Activated CD8-positive, alpha-beta memory T cell treated with anti-CD3 and anti-CD28 coated beads, Interleukin-2, amount 50 U/mL, for 48 hours (primary cell): ENCODE measurements around the gene RNF213.
"Not testable (repeated sequence)": the region's sequence is repeated elsewhere in the genome, so short reads cannot be mapped to it uniquely, and the experiment has no call there.

Source experiments
- DNase-seq: peaks from one replicate; pipeline ENCODE4 v3.0.0-alpha.2; 2020

The RNF213 gene

DNA sequence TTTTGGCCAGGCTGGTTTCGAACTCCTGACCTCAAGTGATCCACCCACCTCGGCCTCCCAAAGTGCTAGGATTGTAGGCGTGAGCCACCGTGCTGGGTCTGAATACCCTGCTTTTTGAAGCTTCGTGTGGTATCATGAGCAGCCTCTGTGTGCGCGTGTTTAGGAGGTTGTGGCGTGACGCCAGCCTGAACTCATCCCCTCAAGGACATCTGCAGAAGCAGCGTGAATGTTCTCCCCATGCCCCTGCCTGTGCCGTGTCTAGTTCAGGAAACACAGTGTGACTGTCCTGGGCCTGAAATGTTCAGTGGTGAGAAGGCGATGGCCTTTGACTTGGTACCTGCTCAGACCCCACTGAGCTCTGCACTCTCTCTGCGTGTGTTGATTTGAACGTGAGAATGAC, 35.6 kb downstream of the RNF213 start:
- no peak for DNase-seq

DNA sequence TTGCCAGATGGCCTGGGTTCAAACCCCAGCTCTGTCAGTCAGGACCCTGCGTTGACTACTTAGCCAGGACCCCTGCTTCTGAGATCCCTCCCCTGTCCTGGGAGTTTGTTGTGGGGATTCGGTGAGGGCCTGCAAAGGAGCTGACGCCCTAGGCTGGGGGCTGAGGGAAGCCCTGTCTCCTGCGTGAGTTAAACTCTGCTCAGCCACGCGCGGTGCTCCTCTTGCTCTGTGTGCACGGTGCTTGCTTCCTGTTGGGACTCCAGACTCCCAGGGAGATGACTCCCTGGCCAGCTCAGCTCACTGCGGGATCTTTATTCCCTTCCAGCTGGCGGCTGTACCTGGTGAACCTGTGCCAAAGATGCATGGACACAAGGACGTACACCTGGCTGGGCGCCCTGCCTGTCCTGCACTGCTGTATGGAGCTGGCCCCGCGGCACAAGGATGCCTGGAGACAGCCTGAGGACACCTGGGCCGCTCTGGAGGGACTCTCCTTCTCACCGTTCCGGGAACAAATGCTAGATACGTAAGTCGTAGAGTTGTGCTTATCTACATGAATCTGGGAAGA, 37.4 kb downstream of the RNF213 start:
- no peak for DNase-seq

DNA sequence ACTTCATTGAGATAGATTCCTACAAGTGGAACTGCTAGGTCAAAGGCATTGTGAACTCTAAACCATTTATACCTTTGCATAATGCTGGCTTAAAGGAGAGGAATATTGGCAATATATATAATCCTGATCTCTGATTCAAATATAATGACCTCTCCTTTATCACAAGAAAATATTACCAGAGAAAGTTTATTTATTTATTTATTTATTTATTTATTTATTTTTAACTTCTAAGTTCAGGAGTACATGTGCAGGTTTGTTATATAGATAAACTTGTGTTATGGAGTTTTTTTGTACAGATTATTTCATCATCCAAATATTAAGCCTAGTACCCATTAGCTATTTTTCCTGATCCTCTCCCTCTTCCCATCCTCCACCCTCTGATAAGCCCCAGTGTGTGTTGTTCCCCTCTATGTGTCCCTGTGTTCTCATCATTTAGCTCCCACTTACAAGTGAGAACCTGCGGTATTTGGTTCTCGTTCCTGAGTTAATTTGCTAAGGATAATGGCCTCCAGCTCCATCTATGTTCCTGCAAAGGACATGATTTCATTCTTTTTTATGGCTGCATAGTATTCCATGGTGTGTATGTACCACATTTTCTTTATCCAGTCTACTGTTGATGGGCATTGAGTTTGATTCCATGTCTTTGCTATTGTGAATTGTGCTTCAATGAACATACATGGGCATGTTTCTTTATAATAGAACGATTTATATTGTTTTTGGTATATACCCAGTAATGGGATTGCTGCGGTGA, 38.9 kb downstream of the RNF213 start:
- not testable (repeated sequence) for DNase-seq

DNA sequence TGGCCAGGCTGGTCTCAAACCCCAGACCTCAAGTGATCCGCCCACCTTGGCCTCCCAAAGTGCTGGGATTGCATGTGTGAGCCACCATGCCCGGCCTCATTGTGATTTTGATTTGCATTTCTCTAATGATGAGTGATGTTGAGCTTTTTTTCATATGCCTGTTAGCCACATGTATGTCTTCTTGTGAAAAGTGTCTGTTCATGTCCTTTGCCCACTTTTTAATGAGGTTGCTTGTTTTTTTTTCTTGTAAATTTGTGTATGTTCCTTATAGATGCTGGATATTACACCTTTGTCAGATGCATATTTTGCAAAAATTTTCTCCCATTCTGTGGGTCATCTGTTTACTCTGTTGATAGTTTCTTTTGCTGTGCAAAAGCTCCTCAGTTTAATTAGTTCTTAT, 40.1 kb downstream of the RNF213 start:
- not testable (repeated sequence) for DNase-seq

DNA sequence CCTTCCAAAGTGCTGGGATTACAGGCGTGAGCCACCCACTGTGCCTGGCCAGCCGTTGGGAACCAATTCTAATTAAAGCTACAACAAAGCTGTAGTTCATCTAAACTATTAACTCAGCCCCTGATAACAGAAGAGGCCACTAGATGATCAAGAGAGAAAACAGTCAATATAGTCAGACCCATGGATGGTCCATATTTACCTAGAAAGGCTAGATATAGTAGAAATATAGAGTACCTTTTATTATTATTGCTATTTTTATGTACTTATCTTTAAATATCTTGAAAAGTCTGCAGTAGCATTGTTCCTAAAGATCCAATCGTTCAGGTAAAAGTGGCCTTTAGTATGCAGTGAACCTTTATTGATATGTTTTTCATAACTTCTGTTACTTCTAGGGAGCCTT, 43.2 kb downstream of the RNF213 start:
- no peak for DNase-seq

DNA sequence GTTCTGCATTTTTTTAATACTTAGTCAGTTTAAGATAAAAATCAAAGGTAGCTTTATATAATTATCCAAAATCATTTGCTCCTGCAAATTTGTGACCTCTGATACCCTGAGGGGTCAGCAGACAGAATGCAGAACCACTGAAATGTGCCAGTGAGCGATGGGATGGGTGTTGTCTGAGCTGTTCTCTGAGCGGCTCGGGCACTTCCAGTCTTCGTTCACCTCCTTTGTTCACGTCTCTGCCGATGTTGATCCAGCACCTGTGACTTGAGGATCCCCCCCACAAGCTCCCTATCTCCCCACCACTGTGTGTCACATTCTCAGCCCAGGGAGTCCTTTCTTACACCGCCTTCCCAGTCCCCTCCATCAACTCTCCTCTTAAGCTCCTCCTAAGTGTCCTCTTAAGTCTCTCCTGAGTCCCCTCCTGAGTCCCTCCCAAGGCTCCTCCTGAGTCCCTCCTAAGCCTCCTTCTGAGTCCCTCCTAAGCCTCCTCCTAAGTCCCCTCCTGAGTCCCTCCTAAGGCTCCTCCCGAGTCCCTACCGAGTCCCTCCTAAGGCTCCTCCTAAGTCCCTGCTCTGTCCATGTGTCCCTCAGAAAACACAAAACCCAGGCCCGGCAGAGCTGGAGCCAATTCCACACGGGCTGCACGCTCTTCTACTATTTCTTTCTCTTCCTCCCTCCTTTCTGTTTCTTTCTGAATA, 47.5 kb downstream of the RNF213 start:
- no peak for DNase-seq

DNA sequence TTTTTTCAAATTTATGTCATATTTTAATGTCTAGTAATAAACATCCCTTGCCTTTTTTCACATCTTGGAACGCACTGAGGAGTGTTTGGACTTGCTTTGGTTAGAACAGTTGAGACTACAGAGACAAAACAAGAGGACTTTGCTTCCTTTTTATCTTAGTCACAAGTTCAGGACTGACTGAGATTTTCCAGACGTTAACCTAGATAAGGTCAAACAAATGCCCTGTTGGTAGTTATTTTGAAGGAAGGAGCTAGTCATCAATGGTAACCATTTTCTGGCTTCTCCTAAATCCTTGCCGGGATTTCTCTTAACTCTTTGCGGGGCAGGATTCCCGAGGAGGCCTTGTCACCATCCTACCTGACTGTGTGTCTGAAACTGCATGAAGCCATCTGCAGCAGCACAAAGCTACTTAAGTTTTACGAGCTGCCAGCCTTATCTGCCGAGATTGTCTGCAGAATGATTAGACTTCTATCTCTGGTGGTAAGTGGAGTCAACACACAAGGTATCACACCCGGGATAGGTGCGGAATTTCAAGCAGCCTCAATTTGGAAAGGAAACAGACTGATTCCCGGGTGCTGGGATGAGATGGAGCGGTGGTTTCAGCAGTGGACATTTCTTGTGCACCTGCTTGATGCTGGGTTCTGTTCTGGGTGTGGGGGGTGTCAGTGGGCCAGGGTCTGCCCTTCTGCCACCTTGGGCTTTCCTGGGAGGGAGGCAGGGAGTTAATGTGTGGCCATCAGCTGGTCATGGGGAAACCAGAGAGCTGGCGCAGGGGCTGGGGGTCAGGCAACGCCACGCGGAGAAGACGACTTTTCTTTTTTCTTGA, 48.3 kb downstream of the RNF213 start:
- no peak for DNase-seq

DNA sequence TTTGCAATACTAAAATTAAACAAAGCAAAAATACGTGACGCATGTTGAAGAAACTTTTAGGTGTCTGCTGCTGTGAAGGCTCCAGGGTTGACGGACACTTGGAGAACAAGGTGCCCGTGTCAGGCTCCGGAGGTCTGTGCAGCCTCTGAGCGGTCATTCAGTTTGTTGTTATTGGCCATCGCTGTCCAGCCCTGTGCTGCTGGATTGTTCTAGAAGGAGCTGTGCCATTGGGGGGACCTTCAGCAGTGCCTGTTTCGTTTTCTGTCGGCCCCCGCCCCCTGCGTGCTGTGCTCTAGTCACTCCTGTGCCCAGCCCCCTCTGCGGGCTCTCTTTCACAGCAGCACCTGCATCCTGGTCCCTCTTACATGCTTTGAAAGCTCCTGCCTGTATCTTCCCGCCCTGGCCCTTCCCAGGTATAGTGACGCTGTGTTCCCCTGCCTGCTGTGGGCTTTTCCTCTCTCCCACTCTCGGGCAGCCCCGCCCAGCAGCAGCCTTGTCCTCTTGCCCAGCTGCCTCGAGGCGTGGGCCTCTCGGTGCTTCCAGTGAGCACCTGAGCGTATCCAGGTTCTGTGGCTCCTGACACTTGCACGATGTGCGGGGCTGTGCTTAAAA, 50.7 kb downstream of the RNF213 start:
- DNase-seq = no peak

DNA sequence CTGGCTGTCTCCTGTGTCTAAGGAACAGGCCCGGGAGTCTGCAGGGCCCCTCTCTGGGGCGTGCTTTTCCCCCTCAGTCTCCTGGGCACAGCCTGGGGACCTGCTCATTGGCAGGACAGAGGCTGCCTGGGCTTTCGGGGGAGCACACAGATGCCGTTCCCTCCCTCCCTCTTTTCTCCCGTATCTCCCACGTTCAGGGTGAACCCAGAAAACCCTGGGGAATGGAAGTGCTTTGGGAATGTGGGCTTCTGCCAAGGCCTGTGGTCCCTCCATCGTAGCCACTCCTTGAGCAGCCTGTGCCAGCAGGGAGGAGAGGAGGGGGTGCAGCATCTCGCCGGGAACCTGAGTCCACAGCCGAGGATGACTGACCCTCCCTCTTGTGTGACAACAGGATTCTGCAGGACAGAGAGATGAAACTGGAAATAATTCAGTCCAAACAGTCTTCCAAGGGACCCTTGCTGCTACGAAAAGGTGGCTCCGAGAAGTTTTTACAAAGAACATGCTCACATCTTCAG, 52.0 kb downstream of the RNF213 start:
- no peak for DNase-seq

DNA sequence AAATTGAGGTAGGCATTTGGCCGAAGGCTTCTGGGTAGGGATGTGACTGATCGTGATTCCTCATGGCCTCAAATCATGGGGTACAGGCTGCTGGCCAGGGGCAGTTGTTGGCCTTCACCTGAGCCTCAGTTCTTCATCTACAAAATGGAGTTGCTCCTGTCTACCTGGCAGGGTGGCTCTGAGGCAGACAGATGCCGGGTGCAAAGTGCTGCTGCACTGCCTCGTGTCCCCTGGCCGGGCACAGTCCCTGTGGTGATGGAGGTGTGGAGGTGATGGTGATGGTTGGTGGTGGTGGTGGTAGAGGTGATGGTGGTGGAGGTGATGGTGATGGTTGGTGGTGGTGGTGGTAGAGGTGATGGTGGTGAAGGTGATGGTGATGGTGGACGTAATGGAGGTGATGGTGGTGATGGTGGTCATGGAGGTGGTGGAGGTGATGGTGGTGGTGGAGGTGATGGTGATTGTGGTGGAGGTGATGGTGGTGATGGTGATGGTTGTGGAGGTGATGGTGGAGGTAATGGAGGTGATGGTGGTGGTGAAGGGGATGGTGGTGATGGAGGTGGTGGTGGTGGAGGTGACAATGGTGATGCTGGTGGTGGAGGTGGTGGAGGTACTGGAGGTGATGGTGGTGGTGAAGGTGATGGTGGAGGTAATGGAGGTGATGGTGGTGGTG, 52.6 kb downstream of the RNF213 start:
- DNase-seq = no peak

DNA sequence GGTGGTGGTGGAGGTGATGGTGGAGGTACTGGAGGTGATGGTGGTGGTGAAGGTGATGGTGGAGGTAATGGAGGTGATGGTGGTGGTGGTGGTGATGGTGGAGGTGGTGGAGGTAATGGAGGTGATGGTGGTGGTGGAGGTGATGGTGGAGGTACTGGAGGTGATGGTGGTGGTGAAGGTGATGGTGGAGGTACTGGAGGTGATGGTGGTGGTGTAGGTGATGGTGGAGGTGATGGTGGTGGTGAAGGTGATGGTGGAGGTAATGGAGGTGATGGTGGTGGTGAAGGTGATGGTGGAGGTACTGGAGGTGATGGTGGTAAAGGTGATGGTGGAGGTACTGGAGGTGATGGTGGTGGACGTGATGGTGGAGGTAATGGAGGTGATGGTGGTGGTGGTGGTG, 53.3 kb downstream of the RNF213 start:
- not testable (repeated sequence) for DNase-seq

DNA sequence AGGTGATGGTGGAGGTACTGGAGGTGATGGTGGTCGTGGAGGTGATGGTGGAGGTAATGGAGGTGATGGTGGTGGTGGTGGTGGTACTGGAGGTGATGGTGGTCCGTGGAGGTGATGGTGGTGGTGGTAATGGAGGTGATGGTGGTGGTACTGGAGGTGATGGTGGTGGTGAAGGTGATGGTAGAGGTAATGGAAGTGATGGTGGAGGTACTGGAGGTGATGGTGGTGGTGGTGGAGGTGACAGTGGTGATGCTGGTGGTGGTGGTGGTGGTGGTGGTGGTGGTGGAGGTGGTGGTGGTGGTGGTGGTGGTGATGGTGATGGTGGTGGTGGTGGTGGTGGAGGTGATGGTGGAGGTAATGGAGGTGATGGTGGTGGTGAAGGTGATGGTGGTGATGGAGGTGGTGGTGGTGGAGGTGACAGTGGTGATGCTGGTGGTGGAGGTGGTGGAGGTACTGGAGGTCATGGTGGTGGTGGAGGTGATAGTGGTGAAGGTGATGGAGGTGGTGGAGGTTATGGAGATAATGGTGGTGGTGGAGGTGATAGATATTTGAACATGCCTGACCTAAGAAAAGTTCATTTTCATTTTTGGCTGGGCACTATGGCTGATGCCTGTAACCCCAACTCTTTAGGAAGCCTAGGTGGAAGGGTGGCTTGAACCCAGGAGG, 55.0 kb downstream of the RNF213 start:
- no peak for DNase-seq

DNA sequence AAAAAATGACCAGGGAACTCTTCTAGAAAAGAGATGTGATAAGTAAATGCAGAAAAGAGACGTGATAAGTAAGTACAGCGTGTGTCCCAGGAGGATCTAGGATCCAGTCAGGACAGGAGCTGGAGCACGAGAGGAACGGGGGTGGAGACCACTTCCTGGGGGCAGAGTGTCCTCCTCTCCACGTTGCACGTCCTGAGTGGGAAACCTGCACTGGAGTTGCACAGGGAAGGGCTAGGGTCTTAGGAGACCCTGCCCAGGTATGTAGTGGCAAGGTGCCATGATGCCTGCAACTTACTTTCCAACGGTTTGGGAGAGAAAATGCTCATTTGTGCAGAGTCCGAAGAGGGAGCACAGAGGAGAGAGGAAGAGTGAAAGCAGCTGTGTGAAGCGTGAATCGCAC, 55.8 kb downstream of the RNF213 start:
- no peak for DNase-seq

DNA sequence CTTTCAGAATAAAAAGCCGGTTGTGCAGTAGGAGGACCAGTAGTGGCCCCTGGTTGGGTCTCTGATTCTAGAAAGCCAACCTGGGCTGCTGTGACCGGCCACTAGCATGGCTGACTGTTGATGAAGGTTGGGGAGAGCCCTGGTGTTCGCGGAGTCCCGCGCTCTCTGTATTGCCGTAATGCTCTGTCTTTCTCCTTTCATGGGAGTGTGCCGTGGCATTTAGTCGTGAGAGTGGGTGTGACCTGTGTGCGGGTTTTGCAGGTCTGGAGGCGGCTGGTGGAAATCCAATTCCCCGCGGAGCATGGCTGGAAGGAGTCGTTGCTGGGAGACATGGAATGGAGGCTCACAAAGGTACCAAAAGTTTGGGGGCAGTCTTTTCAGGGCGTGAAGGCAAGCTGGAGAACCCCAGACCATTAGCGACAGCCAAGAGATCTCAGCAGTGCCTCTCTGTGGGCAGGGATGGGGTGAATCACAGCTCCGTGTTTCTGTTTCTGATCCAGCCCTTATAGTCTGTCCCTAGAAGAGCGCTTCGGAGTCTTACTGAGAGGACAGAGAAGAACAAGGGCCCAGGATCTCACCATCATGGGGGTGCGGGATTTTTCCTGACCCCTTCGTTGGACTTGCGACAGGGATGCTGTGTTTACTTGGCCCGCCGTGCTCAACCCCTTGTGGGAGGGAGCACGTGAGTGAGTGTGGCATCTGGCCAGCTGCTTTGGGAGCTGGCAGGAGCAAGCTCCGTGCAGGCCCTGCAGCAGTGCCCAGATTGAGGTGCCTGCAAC, 56.5 kb downstream of the RNF213 start:
- DNase-seq = no peak

DNA sequence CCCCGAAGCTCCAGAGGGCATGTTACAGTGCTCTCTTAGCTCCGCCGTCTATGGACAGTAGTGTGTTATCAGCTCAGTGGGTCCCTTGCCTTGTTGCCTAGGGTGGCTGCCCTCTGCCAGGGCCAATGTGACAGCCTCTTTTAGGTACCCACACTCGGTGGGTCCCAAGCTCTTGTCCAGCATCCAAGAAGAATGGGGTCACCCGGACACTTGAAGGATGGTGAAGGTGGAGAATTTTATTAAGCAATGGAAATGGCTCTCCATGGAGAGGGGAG, 57.0 kb downstream of the RNF213 start:
- no peak for DNase-seq

DNA sequence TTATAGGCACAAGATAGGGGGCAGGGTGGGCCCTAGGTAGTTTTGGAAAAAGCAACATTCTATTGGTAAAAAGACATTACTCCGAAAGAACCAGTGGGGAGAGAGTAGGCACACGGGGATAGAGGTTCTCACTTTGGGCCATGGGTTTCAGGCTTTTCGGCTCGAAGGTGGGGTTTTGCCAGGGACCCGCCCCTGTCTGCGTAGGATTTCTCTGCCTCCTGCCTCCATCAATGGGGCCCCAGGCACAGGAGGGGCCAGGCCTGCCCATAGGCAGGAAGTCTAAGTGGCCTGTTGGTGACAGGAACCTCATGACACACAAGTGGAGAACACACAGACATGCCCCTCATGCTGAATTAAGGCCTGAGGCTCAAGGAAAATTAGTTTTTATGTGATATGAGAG, 57.5 kb downstream of the RNF213 start:
- no peak for DNase-seq

DNA sequence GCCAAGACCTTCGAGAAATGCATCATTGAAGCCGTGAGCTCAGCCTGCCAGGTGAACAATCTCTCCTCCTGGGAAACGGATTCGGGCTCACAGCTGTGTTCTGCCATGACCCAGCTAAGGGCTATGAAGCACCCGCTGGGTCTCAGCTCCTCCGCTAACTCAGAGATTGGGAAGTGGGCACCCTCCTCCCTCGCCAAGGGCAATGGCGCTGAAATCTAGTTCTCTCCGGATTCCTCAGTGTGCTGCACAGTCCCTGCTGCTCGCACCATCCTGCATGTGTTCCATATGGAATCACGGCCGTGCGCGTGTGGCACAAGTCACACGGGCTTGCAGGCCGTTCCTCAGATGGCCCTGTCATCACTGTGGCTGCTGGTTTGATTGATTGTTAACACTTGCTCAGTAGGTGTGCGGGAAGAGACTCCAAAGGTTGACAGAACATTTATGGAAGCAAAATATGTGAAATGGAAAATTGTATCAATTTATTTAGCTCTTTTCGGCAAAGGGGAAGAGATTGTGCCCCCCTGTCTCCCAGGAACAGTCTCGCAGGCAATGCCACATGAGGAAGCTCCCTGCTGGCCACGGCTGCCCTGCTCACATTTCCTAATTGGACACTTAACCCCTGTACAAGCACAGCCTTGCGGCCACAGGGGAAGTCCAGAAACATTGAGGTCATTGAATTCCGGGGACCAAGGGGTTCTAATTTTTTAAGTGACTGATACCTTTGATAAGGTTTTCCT, 58.8 kb downstream of the RNF213 start:
- DNase-seq = no peak

DNA sequence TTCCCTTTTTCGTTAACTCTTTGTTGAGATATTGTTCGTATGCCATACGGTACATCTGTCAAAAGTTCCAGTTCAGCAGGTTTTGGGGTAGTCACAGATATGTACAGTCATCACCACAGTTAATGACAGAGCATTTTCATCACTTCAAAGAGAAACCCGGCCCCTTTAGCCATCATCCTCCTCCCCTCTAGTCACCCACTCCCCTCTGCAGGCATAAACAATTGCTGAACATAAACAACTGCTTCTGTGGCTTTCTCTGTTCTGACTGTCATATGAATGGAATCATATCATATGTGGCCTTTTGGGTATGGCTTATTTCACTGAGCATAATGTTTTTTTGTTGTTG, 59.3 kb downstream of the RNF213 start:
- no peak for DNase-seq

DNA sequence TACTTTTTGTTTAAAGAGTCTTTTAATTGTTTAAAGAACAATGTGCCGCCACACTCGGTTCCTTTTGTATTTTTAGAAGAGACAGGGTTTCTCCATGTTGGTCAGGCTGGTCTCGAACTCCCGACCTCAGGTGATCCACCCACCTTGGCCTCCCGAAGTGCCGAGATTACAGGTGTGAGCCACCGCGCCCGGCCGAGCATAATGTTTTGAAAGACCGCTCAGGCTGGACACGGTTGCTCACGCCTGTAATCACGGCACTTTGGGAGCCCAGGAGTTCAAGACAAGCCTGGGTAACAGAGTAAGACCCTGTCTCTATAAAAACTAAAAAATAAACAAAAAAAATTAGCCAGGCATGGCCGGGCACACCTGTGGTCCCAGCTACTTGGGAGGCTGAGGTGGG, 59.8 kb downstream of the RNF213 start:
- no peak for DNase-seq

DNA sequence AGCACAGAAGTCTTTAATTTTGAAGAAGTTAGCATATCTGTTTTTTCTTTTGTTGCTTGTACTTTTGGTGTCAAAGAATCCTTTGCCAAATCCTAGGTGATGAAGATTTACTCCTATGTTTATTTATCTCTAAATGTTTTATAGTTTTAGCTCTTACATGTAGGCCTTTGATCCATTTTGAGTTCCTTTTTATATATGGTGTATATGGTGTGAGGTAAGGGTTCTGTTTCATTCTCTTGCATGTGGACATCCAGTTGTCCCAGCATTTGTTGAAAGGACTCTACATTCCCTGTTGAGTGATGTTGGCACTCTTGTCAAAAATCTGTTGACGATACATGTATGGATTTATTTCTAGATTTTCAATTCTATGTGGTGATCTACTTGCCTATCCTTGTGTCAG, 62.2 kb downstream of the RNF213 start:
- DNase-seq = no peak

DNA sequence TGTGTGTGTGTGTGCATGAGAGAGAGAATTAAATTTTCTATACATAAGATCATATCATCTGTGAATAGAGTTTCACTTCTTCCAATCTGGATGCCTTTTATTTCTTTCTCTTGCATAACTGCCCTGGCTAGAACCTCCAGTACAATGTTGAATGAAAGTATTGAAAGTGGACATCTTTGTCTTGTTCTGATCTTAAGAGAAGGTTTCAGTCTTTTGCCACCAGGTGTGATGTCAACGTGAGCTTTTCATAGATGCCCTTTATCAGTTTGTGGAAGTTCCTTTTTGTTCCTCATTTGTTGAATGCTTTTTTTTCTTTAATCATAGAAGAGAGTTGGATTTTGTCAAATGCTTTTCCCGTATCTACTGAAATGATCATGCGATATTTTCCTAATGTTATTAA, 63.3 kb downstream of the RNF213 start:
- DNase-seq = no peak
